HAP-1 (cell line): ENCODE results near the gene GFY.
"Not testable (repeated sequence)": the region's sequence is repeated elsewhere in the genome, so short reads cannot be mapped to it uniquely, and the experiment has no call there.

Experiments
- DNase-seq, 2 experiments: peaks; one replicate each; pipeline ENCODE4 v3.0.0-alpha.2; 2016 to 2020; ENCODE audit warnings: low spot score in 2 of 2
- H3K27me3 ChIP-seq: fragments of 250-450 bp; sonication (Bioruptor Pico); 2 replicates; pipeline ENCODE4 v1.5.1; 2020; ENCODE audit warnings: low read depth, mild to moderate bottlenecking, moderate library complexity
- H3K36me3 ChIP-seq: fragments of 250-450 bp; sonication (Bioruptor Pico); replicated peaks from 2 replicates; pipeline ENCODE4 v1.5.1; 2020; ENCODE audit warnings: mild to moderate bottlenecking
- H3K4me1 ChIP-seq: fragments of 250-450 bp; sonication (Bioruptor Pico); 2 replicates; pipeline ENCODE4 v1.5.1; 2020; ENCODE audit warnings: mild to moderate bottlenecking
- H3K4me3 ChIP-seq: fragments of 250-450 bp; sonication (Bioruptor Pico); 2 replicates; pipeline ENCODE4 v1.5.1; 2020; ENCODE audit warnings: mild to moderate bottlenecking, moderate library complexity
- H3K9me3 ChIP-seq: fragments of 250-450 bp; sonication (Bioruptor Pico); 2 replicates; pipeline ENCODE4 v1.5.1; 2020; ENCODE audit warnings: mild to moderate bottlenecking, moderate library complexity
- in situ Hi-C: fragments of 300-500 bp; cut with MboI; formaldehyde crosslinking; loops from 3 replicates; pipeline ENCODE4 v1.14.3; 2020; ENCODE audit warnings: low sequenced_read_pairs, inconsistent platforms, mixed read lengths

Gene GFY

GRCh38 chr19:49439836-49440235 is 14.6 kb downstream of the GFY start:
- Histone ChIP-seq H3K27me3 (peaks cover 39% of the 10 kb centered on the region), H3K9me3 (no peaks in the 10 kb centered on the region), H3K36me3 (no peaks in the 10 kb centered on the region), H3K4me3 (no peak overlapping the region), H3K4me1 (peaks cover 11% of the 10 kb centered on the region)
- in situ Hi-C loops = no loop called here
- DNase-seq = no peak

GRCh38 chr19:49440439-49441209 is 15.4 kb downstream of the GFY start:
- Histone ChIP-seq H3K36me3 (no peaks in the 10 kb centered on the region), H3K4me1 (peaks cover 11% of the 10 kb centered on the region), H3K27me3 (peaks cover 39% of the 10 kb centered on the region), H3K9me3 (no peaks in the 10 kb centered on the region), H3K4me3 (peak overlapping the region; percentile 26)
- in situ Hi-C loops = no loop called here
- peak in 1 of 2 experiments; percentile 33 for DNase-seq

GRCh38 chr19:49441210-49441959 is 16.2 kb downstream of the GFY start, which contains the start of gene SLC17A7:
Gene SLC17A7, minus strand, starts transcription at chr19:49441527. Its CDS starts 148 bp downstream, at chr19:49441379.
- H3K4me1 ChIP-seq = peaks cover 11% of the 10 kb centered on the region
- H3K9me3 ChIP-seq = no peaks in the 10 kb centered on the region
- peak within 1 kb of the TSS; percentile 26 for H3K4me3 ChIP-seq
- peak; percentile 59 to 82 for DNase-seq
- in situ Hi-C loops = no loop called here
- H3K36me3 ChIP-seq = no peaks in the 10 kb centered on the region; the same call in 1 of the 2 replicates
- peaks cover 39% of the 10 kb centered on the region for H3K27me3 ChIP-seq

GRCh38 chr19:49441960-49442350 is 16.8 kb downstream of the GFY start:
- no peaks in the 10 kb centered on the region for H3K9me3 ChIP-seq
- peaks cover 5% of the 10 kb centered on the region for H3K36me3 ChIP-seq
- DNase-seq = no peak
- peaks cover 39% of the 10 kb centered on the region for H3K27me3 ChIP-seq
- peaks cover 11% of the 10 kb centered on the region for H3K4me1 ChIP-seq
- in situ Hi-C loops = no loop called here
- peak overlapping the region; percentile 20 for H3K4me3 ChIP-seq

GRCh38 chr19:49442354-49442753 is 17.2 kb downstream of the GFY start:
- peak in 1 of 2 experiments; percentile 74 for DNase-seq
- in situ Hi-C loops = no loop called here
- peaks cover 7% of the 10 kb centered on the region for H3K36me3 ChIP-seq
- peaks cover 11% of the 10 kb centered on the region for H3K4me1 ChIP-seq
- peaks cover 39% of the 10 kb centered on the region for H3K27me3 ChIP-seq
- H3K9me3 ChIP-seq = no peaks in the 10 kb centered on the region
- peak overlapping the region; percentile 20 for H3K4me3 ChIP-seq

- Histone ChIP-seq H3K4me3 (peak overlapping the region; percentile 56), H3K27me3 (peaks cover 39% of the 10 kb centered on the region), H3K4me1 (peaks cover 11% of the 10 kb centered on the region), H3K9me3 (no peaks in the 10 kb centered on the region), H3K36me3 (peaks cover 9% of the 10 kb centered on the region)
- in situ Hi-C loops = no loop called here
- peak; percentile 91 to 100 for DNase-seq
Measured at GRCh38 chr19:49442771-49443365, 17.7 kb downstream of the GFY start.

- Histone ChIP-seq H3K4me3 (peak overlapping the region; percentile 56), H3K4me1 (peaks cover 11% of the 10 kb centered on the region), H3K9me3 (no peaks in the 10 kb centered on the region), H3K27me3 (peaks cover 32% of the 10 kb centered on the region), H3K36me3 (peaks cover 15% of the 10 kb centered on the region)
- peak; percentile 91 to 96 for DNase-seq
- in situ Hi-C loops = no loop called here
Measured at GRCh38 chr19:49443366-49444099, 18.3 kb downstream of the GFY start.

- in situ Hi-C loops, H3K4me3 ChIP-seq, H3K9me3 ChIP-seq, DNase-seq: not testable (repeated sequence)
- peaks cover 26% of the 10 kb centered on the region for H3K27me3 ChIP-seq
- peaks cover 11% of the 10 kb centered on the region for H3K4me1 ChIP-seq
- peaks cover 22% of the 10 kb centered on the region for H3K36me3 ChIP-seq
Measured at GRCh38 chr19:49444100-49444700, 19.0 kb downstream of the GFY start.

- in situ Hi-C loops = no loop called here
- DNase-seq = no peak
- peaks cover 7% of the 10 kb centered on the region for H3K4me1 ChIP-seq
- peaks cover 10% of the 10 kb centered on the region for H3K27me3 ChIP-seq
- no peaks in the 10 kb centered on the region for H3K9me3 ChIP-seq
- H3K36me3 ChIP-seq = peaks cover 33% of the 10 kb centered on the region
- H3K4me3 ChIP-seq = no peak overlapping the region
Measured at GRCh38 chr19:49445997-49446396, 20.8 kb downstream of the GFY start.

GRCh38 chr19:49447485-49448431 is 22.6 kb downstream of the GFY start:
- in situ Hi-C loops = no loop called here
- no peak overlapping the region for H3K4me3 ChIP-seq
- H3K9me3 ChIP-seq = no peaks in the 10 kb centered on the region
- DNase-seq = peak; percentile 42 to 83
- H3K27me3 ChIP-seq = no peaks in the 10 kb centered on the region
- H3K36me3 ChIP-seq = peaks cover 33% of the 10 kb centered on the region
- no peaks in the 10 kb centered on the region for H3K4me1 ChIP-seq

GRCh38 chr19:49448432-49448786 is 23.2 kb downstream of the GFY start:
- in situ Hi-C loops = no loop called here
- H3K27me3 ChIP-seq = no peaks in the 10 kb centered on the region
- H3K4me3 ChIP-seq = no peak overlapping the region
- DNase-seq = no peak
- H3K36me3 ChIP-seq = peaks cover 33% of the 10 kb centered on the region
- H3K4me1 ChIP-seq = no peaks in the 10 kb centered on the region
- no peaks in the 10 kb centered on the region for H3K9me3 ChIP-seq

- Histone ChIP-seq H3K36me3 (peaks cover 33% of the 10 kb centered on the region), H3K27me3 (no peaks in the 10 kb centered on the region), H3K4me3 (peak overlapping the region; percentile 79), H3K9me3 (no peaks in the 10 kb centered on the region), H3K4me1 (peaks cover 3% of the 10 kb centered on the region; the same call in 1 of the 2 replicates)
- in situ Hi-C loops = no loop called here
- no peak for DNase-seq
Measured at GRCh38 chr19:49450405-49450804, 25.2 kb downstream of the GFY start.
